Smooth muscle cell (in vitro differentiated cells): ENCODE data around the gene GYPC. TPM values are rescaled to one million over a fixed set of nuclear protein-coding genes. Genes with fewer than 3 reads are reported as not detected.
"Not testable (repeated sequence)": the region's sequence is repeated elsewhere in the genome, so short reads cannot be mapped to it uniquely, and the experiment has no call there.

Source experiments
- DNase-seq: peaks from one replicate; lab custom pipeline; 2025; ENCODE audit not compliant: unreplicated experiment; lab: John Stamatoyannopoulos, UW
- H2AFZ ChIP-seq: fragments of 200-600 bp; sonication (generic); 2 replicates; pipeline ENCODE4 v1.6.0; 2016; ENCODE audit warnings: antibody characterized with exemption, low read depth, mild to moderate bottlenecking
- H3F3A ChIP-seq: fragments of 200-600 bp; sonication (generic); 2 replicates; pipeline ENCODE4 v1.6.0; 2017; ENCODE audit warnings: antibody characterized with exemption, low read depth
- H3K27ac ChIP-seq: fragments of 200-600 bp; sonication (generic); 2 replicates; pipeline ENCODE4 v1.5.1; 2016; ENCODE audit warnings: low read depth, mild to moderate bottlenecking
- H3K27me3 ChIP-seq: fragments of 200-600 bp; sonication (generic); 2 replicates; pipeline ENCODE4 v1.6.1; 2016; ENCODE audit warnings: low read depth, mild to moderate bottlenecking
- H3K36me3 ChIP-seq: fragments of 200-600 bp; sonication (generic); 2 replicates; pipeline ENCODE4 v1.5.1; 2016; ENCODE audit warnings: low read depth
- H3K4me1 ChIP-seq: fragments of 200-600 bp; sonication (generic); 2 replicates; pipeline ENCODE4 v1.5.1; 2016; ENCODE audit warnings: low read depth
- H3K4me2 ChIP-seq: fragments of 200-600 bp; sonication (generic); 2 replicates; pipeline ENCODE4 v1.6.0; 2016; ENCODE audit warnings: mild to moderate bottlenecking
- H3K4me3 ChIP-seq: fragments of 200-600 bp; sonication (generic); 2 replicates; pipeline ENCODE4 v1.5.1; 2016; ENCODE audit warnings: mild to moderate bottlenecking
- H3K79me2 ChIP-seq: fragments of 200-600 bp; sonication (generic); 2 replicates; pipeline ENCODE4 v1.6.0; 2016; ENCODE audit warnings: low read depth, mild to moderate bottlenecking
- H3K9ac ChIP-seq: fragments of 200-600 bp; sonication (generic); 2 replicates; pipeline ENCODE4 v1.6.0; 2016; ENCODE audit warnings: low read depth
- H3K9me3 ChIP-seq: fragments of 200-600 bp; sonication (generic); replicated peaks from 2 replicates; pipeline ENCODE4 v1.5.1; 2016; ENCODE audit warnings: low read depth
- H4K20me1 ChIP-seq: fragments of 200-600 bp; sonication (generic); 2 replicates; pipeline ENCODE4 v1.6.0; 2016; ENCODE audit warnings: low read depth
- CTCF ChIP-seq: fragments of 200-600 bp; sonication (generic); IDR thresholded peaks from 2 replicates; pipeline ENCODE4 v1.5.1; 2017; ENCODE audit warnings: borderline replicate concordance, mild to moderate bottlenecking, antibody characterized with exemption; ENCODE audit not compliant: insufficient read depth, poor library complexity, severe bottlenecking
- WGBS: methylation state at CpG from one replicate; pipeline ENCODE4 v1.1.7; 2016; ENCODE audit warnings: low lambda C conversion rate; 5-methylcytosine and 5-hydroxymethylcytosine counted together
- polyA plus RNA-seq: library from polyadenylated mRNA; unstranded; fragments of >200 nt; fragmentation: Nextera tagmentation; extraction: Ambion mirVana; gene quantifications from 2 replicates; pipeline ENCODE4 v1.2.1, GENCODE V29; 2016
- total RNA-seq: library from RNA; depleted of rRNA; stranded (reverse); fragments of >200 nt; gene quantifications from 2 replicates; pipeline ENCODE4 v1.2.3, GENCODE V29; 2014

GYPC gene
- total and polyA plus RNA-seq, 2 experiments from 2014 or later: 25.7 to 61.8 TPM

GRCh38 chr2:126687503-126687902 is 31.5 kb downstream of the GYPC start:
- H3K79me2 ChIP-seq: no peaks in the 10 kb centered on the region

GRCh38 chr2:126688594-126688993 is 32.6 kb downstream of the GYPC start:
- H3K79me2 ChIP-seq, DNase-seq, H3K4me3 ChIP-seq, H2AFZ ChIP-seq, H3K27ac ChIP-seq, H3K9ac ChIP-seq, H3K27me3 ChIP-seq, H3K4me2 ChIP-seq, H3K36me3 ChIP-seq, H3K9me3 ChIP-seq, H3F3A ChIP-seq, H3K4me1 ChIP-seq: not testable (repeated sequence)
- H4K20me1 ChIP-seq: peaks cover 20% of the 10 kb centered on the region
- 89% methylated on average over 2 of the region's 2 CpGs for WGBS

More at GRCh38 chr2:126687503-126687902, 31.5 kb downstream of the GYPC start:
- H3K9ac ChIP-seq: no peak overlapping the region
- WGBS: 89% methylated on average over 2 of the region's 2 CpGs
- H3K4me2 ChIP-seq: no peak overlapping the region
- H3K27me3 ChIP-seq: no peaks in the 10 kb centered on the region
- peaks cover 20% of the 10 kb centered on the region for H4K20me1 ChIP-seq
- no peak for DNase-seq
- no peak overlapping the region for H2AFZ ChIP-seq
- no peak for TF ChIP-seq CTCF
- H3F3A ChIP-seq: no peaks in the 10 kb centered on the region
- no peaks in the 10 kb centered on the region for H3K4me1 ChIP-seq
- no peak overlapping the region for H3K27ac ChIP-seq
- no peak overlapping the region for H3K4me3 ChIP-seq
- no peaks in the 10 kb centered on the region for H3K9me3 ChIP-seq
- no peaks in the 10 kb centered on the region for H3K36me3 ChIP-seq

GRCh38 chr2:126692241-126692640 is 36.3 kb downstream of the GYPC start:
- not testable (repeated sequence) for H2AFZ ChIP-seq, DNase-seq

GRCh38 chr2:126692934-126693592 is 37.1 kb downstream of the GYPC start:
- not testable (repeated sequence) for H3K27me3 ChIP-seq, H3K36me3 ChIP-seq, H3K79me2 ChIP-seq, H4K20me1 ChIP-seq, H3K9ac ChIP-seq, H3K4me2 ChIP-seq, DNase-seq, H2AFZ ChIP-seq, H3K9me3 ChIP-seq, H3K4me3 ChIP-seq, H3F3A ChIP-seq, H3K27ac ChIP-seq, H3K4me1 ChIP-seq
- WGBS: 81% methylated on average over 3 of the region's 3 CpGs

More at GRCh38 chr2:126692241-126692640, 36.3 kb downstream of the GYPC start:
- H3K4me2 ChIP-seq, H3K27ac ChIP-seq, H3K27me3 ChIP-seq, H3K9ac ChIP-seq, H3K9me3 ChIP-seq, H3K4me3 ChIP-seq, H3F3A ChIP-seq, H3K36me3 ChIP-seq, H3K4me1 ChIP-seq, H3K79me2 ChIP-seq: not testable (repeated sequence)
- peaks cover 10% of the 10 kb centered on the region for H4K20me1 ChIP-seq
- WGBS: 0% methylated on average over 1 of the region's 1 CpG

- no peaks in the 10 kb centered on the region for H3F3A ChIP-seq
- TF ChIP-seq CTCF: no peak
- no peaks in the 10 kb centered on the region for H3K36me3 ChIP-seq
- H4K20me1 ChIP-seq: no peaks in the 10 kb centered on the region
- H3K4me1 ChIP-seq: peaks cover 3% of the 10 kb centered on the region
- no peak overlapping the region for H3K4me2 ChIP-seq
- H3K27ac ChIP-seq: no peak overlapping the region
- no peak overlapping the region for H2AFZ ChIP-seq
- H3K27me3 ChIP-seq: no peaks in the 10 kb centered on the region
- H3K9me3 ChIP-seq: no peaks in the 10 kb centered on the region
- H3K9ac ChIP-seq: no peak overlapping the region
- H3K4me3 ChIP-seq: no peak overlapping the region
- no peaks in the 10 kb centered on the region for H3K79me2 ChIP-seq
- 97% methylated on average over 15 of the region's 15 CpGs for WGBS
- DNase-seq: no peak
These were observed 40.9 kb downstream of the GYPC start for GRCh38 chr2:126696644-126697520.
